Peyer's patch (tissue), 4 donors: ENCODE measurements around the gene PAM16. TPM values are rescaled to one million over a fixed set of nuclear protein-coding genes. Genes with fewer than 3 reads are reported as not detected.

ENCODE experiments used
- DNase-seq, 3 donors: peaks; one replicate each; pipeline ENCODE4 v3.0.0-alpha.2; 2017 to 2019
- H3K27ac ChIP-seq, 4 donors: fragments of 200-600 bp; sonication (generic); one replicate each; pipeline ENCODE4 v1.5.1; 2016 to 2019
- H3K27me3 ChIP-seq, 2 donors: fragments of 200-600 bp; sonication (generic); one replicate each; pipeline ENCODE4 v1.5.1; 2019
- H3K36me3 ChIP-seq, 3 donors: fragments of 200-600 bp; sonication (generic); one replicate each; pipeline ENCODE4 v1.5.1; 2016 to 2019
- H3K4me1 ChIP-seq, 4 donors: fragments of 200-600 bp; sonication (generic); one replicate each; pipeline ENCODE4 v1.5.1; 2016 to 2019
- H3K4me3 ChIP-seq, 4 donors: fragments of 200-600 bp; sonication (generic); 1 replicate in 3 of 4; 2 replicates in 1 of 4; pipeline ENCODE4 v1.5.1; 2016 to 2019; ENCODE audit warnings: mild to moderate bottlenecking in 1 of 4
- H3K9me3 ChIP-seq, 4 donors: fragments of 200-600 bp; sonication (generic); one replicate each; pipeline ENCODE4 v1.5.1; 2016 to 2019; ENCODE audit warnings: mild to moderate bottlenecking in 1 of 4
- POLR2A ChIP-seq, 2 donors: fragments of 450-650 bp; IDR thresholded peaks; one replicate each; pipeline ENCODE4 v1.5.1; 2017; ENCODE audit warnings: antibody characterized with exemption in 2 of 2, mild to moderate bottlenecking in 2 of 2, moderate library complexity in 2 of 2
- total RNA-seq, 4 donors: library from RNA; depleted of rRNA; stranded (reverse); fragments of >200 nt; gene quantifications; one replicate each; pipeline ENCODE4 v1.1.0, GENCODE V29; 2016
- TF ChIP-seq, protein P1 (sequence below), 6 experiments: fragments of 450-650 bp in 4 of 6; fragments of 200-600 bp in 2 of 6; sonication (generic) in 1 of 6; IDR thresholded peaks; one replicate each; pipeline ENCODE4 v1.5.1; 2017 to 2019; ENCODE audit warnings: antibody characterized with exemption in 6 of 6, mild to moderate bottlenecking in 3 of 6, moderate library complexity in 1 of 6

The PAM16 gene
- total RNA-seq, 4 donors from 2014 or later: 18.2 to 61.4 (median 49.3) TPM

- DNase-seq: no peak
- Histone ChIP-seq H3K36me3 (no peaks in the 10 kb centered on the region), H3K27me3 (no peaks in the 10 kb centered on the region), H3K4me1 (peaks cover 0 to 15% (median 1%) of the 10 kb centered on the region in 4 donors), H3K9me3 (no peaks in the 10 kb centered on the region), H3K4me3 (no peak overlapping the region), H3K27ac (no peak overlapping the region)
- no peak for TF ChIP-seq POLR2A (IDR thresholded peaks at IDR 0.05)
These were observed 49.9 kb downstream of the PAM16 start for GRCh38 chr16:4301177-4301576.

- peak overlapping the region in 2 of 4 donors; percentile 0 to 6 for H3K4me3 ChIP-seq
- peak in 2 of 3 donors; percentile 88 to 92 for DNase-seq
- H3K27ac ChIP-seq: peak overlapping the region; percentile 42 to 78 (median 68)
- H3K4me1 ChIP-seq: peaks cover 0 to 17% (median 0%) of the 10 kb centered on the region in 4 donors
- TF ChIP-seq POLR2A (IDR thresholded peaks at IDR 0.05): no peak
- TF ChIP-seq, protein P1, sequence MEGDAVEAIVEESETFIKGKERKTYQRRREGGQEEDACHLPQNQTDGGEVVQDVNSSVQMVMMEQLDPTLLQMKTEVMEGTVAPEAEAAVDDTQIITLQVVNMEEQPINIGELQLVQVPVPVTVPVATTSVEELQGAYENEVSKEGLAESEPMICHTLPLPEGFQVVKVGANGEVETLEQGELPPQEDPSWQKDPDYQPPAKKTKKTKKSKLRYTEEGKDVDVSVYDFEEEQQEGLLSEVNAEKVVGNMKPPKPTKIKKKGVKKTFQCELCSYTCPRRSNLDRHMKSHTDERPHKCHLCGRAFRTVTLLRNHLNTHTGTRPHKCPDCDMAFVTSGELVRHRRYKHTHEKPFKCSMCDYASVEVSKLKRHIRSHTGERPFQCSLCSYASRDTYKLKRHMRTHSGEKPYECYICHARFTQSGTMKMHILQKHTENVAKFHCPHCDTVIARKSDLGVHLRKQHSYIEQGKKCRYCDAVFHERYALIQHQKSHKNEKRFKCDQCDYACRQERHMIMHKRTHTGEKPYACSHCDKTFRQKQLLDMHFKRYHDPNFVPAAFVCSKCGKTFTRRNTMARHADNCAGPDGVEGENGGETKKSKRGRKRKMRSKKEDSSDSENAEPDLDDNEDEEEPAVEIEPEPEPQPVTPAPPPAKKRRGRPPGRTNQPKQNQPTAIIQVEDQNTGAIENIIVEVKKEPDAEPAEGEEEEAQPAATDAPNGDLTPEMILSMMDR (IDR thresholded peaks at IDR 0.05): peak in 1 of 6 experiments; percentile 7
- no peaks in the 10 kb centered on the region for H3K36me3 ChIP-seq
- H3K9me3 ChIP-seq: no peaks in the 10 kb centered on the region
- H3K27me3 ChIP-seq: no peaks in the 10 kb centered on the region
These were observed 52.2 kb downstream of the PAM16 start for GRCh38 chr16:4298761-4299522.

DNA sequence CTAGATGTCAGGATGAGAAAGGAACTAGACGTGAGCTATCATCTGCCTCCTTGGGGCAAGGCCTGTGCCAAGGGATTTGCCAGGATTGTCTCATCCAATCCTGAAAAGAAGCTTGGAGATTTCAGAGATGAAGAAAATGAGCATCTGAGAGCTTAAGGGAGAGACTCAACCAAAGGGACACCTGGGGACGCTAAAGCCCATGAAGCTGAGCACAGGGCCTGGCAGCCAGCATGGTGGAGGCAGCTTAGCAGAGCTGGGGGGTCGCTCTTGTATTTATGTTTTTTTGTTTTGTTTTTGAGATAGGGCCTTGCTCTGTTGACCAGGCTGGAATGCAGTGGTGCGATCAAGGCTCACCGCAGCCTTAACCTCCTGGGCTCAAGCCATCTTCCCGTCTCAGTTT is 53.6 kb downstream of the PAM16 start:
- Histone ChIP-seq H3K36me3 (no peaks in the 10 kb centered on the region), H3K9me3 (no peaks in the 10 kb centered on the region), H3K4me1 (peaks cover 0 to 26% (median 0%) of the 10 kb centered on the region in 4 donors), H3K4me3 (no peak overlapping the region), H3K27ac (no peak overlapping the region), H3K27me3 (no peaks in the 10 kb centered on the region)
- DNase-seq: no peak
- no peak for TF ChIP-seq POLR2A (IDR thresholded peaks at IDR 0.05)
- TF ChIP-seq, protein P1 (IDR thresholded peaks at IDR 0.05): no peak

DNA sequence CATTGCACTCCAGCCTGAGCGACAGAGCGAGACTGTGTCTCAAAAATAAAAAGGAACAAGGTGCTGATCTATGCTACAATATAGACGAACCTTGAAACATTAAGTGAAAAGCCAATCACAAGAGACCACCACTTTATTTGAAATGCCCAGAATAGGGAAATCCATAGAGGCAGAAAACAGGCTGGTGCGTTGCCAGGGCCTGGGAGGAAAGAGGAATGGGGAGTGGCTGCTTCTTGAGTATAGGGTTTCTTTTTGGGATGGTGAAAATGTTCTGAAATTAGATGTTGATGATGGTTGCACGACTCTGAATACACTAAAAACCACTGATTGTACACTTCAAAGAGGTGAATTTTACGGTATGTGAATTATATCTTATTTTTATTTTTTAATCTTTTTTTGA is 55.5 kb downstream of the PAM16 start:
- Histone ChIP-seq H3K4me1 (peaks cover 0 to 26% (median 0%) of the 10 kb centered on the region in 4 donors), H3K36me3 (no peaks in the 10 kb centered on the region), H3K4me3 (no peak overlapping the region), H3K9me3 (no peaks in the 10 kb centered on the region), H3K27me3 (no peaks in the 10 kb centered on the region), H3K27ac (no peak overlapping the region)
- DNase-seq: no peak
- no peak for TF ChIP-seq POLR2A (IDR thresholded peaks at IDR 0.05)
- TF ChIP-seq, protein P1 (IDR thresholded peaks at IDR 0.05): no peak

DNA sequence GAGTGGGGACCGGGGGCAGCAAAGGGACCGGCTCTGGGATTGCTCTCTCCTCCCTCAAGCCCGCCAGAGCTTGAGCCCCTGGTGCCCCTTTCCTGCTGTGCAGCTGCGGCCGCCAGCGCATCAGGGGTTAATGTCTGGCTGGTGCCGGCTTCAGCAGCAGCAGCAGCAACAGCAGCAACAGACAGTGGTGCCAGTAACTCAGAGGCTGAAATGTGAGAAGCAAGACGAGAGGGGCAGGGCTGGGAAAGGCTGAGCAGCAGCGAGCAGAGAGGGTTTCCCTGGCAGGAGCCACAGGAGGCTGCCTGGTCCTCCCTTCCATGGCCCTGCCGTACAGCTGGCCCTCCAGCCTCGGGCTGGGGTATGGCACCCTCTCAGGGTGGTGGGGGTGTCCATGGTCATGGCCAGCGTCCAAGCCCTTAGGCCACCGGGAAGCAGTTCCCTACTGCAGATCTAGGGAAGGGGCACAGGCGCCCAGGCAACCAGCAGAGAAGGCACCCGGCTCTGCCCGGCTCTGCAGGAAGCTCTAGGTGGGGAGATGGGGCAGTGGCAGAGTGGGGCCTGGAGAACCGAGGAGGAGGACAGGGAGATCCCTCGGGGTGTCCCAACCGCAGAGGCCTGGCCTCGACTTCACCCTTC is 57.2 kb downstream of the PAM16 start:
- peaks cover 0 to 17% (median 0%) of the 10 kb centered on the region in 4 donors for H3K4me1 ChIP-seq
- no peak overlapping the region for H3K4me3 ChIP-seq
- no peaks in the 10 kb centered on the region for H3K9me3 ChIP-seq
- no peaks in the 10 kb centered on the region for H3K36me3 ChIP-seq
- peak overlapping the region in 2 of 4 donors; percentile 10 to 12 for H3K27ac ChIP-seq
- TF ChIP-seq POLR2A (IDR thresholded peaks at IDR 0.05): no peak
- TF ChIP-seq, protein P1 (IDR thresholded peaks at IDR 0.05): no peak
- DNase-seq: no peak
- H3K27me3 ChIP-seq: no peaks in the 10 kb centered on the region

- H3K36me3 ChIP-seq: no peaks in the 10 kb centered on the region
- H3K27ac ChIP-seq: peak overlapping the region in 2 of 4 donors; percentile 10 to 12
- no peak for DNase-seq
- no peaks in the 10 kb centered on the region for H3K27me3 ChIP-seq
- H3K9me3 ChIP-seq: no peaks in the 10 kb centered on the region
- no peak overlapping the region for H3K4me3 ChIP-seq
- TF ChIP-seq POLR2A (IDR thresholded peaks at IDR 0.05): no peak
- TF ChIP-seq, protein P1 (IDR thresholded peaks at IDR 0.05): no peak
- peaks cover 0 to 17% (median 2%) of the 10 kb centered on the region in 4 donors for H3K4me1 ChIP-seq
These were observed 57.9 kb downstream of the PAM16 start for GRCh38 chr16:4293181-4293716.
